ENCODE results near the gene RPIA.

DNA sequence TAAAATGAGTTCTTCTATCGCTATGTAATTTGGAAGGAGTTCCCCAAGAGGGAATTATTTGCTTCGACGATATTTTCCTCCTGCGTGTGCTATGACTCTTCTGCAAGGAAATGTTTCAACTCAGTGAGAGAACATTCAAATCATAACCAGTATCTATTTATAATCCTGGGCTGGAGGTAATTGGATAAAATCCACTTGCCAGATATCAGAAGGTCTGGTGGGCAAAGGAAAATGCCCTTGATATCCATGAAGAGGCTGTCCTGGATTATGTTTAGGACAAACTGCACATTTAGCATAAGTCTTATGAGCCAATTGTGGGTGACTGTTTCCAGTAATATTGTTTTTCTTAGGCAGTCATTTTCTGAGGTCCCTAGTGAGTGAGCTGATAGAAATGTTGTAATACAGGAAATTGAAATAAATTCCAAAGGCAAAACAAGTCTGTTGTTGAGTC, 17.7 kb downstream of the RPIA start:
- TF ChIP-seq, protein P1, sequence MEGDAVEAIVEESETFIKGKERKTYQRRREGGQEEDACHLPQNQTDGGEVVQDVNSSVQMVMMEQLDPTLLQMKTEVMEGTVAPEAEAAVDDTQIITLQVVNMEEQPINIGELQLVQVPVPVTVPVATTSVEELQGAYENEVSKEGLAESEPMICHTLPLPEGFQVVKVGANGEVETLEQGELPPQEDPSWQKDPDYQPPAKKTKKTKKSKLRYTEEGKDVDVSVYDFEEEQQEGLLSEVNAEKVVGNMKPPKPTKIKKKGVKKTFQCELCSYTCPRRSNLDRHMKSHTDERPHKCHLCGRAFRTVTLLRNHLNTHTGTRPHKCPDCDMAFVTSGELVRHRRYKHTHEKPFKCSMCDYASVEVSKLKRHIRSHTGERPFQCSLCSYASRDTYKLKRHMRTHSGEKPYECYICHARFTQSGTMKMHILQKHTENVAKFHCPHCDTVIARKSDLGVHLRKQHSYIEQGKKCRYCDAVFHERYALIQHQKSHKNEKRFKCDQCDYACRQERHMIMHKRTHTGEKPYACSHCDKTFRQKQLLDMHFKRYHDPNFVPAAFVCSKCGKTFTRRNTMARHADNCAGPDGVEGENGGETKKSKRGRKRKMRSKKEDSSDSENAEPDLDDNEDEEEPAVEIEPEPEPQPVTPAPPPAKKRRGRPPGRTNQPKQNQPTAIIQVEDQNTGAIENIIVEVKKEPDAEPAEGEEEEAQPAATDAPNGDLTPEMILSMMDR (conservative IDR thresholded peaks at IDR 0.05; ENCODE audit: low read depth, low read length), result no peak
- TF ChIP-seq EZH2 (IDR thresholded peaks at IDR 0.05; ENCODE audit: low read length, unreplicated experiment) (no peak), EZH2phosphoT487 (IDR thresholded peaks at IDR 0.05; ENCODE audit: borderline replicate concordance, low read length) (no peak)

Data from PC-3 (cell line).